ENCODE data around the gene TNKS2. TPM values are rescaled to one million over a fixed set of nuclear protein-coding genes. Genes with fewer than 3 reads are reported as not detected.

TNKS2 gene
- total and polyA plus RNA-seq, 2 of the 13 experiments (the other 11 are each of a cell fraction or from before 2014, with no cell fraction given) = 15.2 to 19.4 TPM

- TF ChIP-seq HMGXB4 (CRISPR knock-in tag; IDR thresholded peaks at IDR 0.05; ENCODE audit: borderline replicate concordance in 1 of 2, low read depth in 1 of 2) = peak; percentile 56 to 60; a peak in 3 of 4 replicates
- TF ChIP-seq HHEX (CRISPR knock-in tag; IDR thresholded peaks at IDR 0.05) = no peak
- TF ChIP-seq ZBTB21 (CRISPR knock-in tag; IDR thresholded peaks at IDR 0.05) = no peak; the same call in 1 of the 2 replicates
- peak; percentile 66; the same call in 1 of the 2 replicates for TF ChIP-seq ZNF501 (CRISPR knock-in tag; IDR thresholded peaks at IDR 0.05)
- no peak for TF ChIP-seq HES4 (CRISPR knock-in tag; IDR thresholded peaks at IDR 0.05; ENCODE audit: borderline replicate concordance)
- TF ChIP-seq ZNF615 (CRISPR knock-in tag; IDR thresholded peaks at IDR 0.05; ENCODE audit: borderline replicate concordance) = no peak
- TF ChIP-seq NFAT5 (CRISPR knock-in tag; IDR thresholded peaks at IDR 0.05) = no peak
- no peak for TF ChIP-seq MLLT10 (CRISPR knock-in tag; IDR thresholded peaks at IDR 0.05)
- TF ChIP-seq RBM39 (IDR thresholded peaks at IDR 0.05; ENCODE audit: low read depth, low read length, poor library complexity, severe bottlenecking) = peak; percentile 45
- no peak for TF ChIP-seq NFYB (CRISPR knock-in tag; IDR thresholded peaks at IDR 0.05)
- TF ChIP-seq PCBP1 (IDR thresholded peaks at IDR 0.05; ENCODE audit: borderline replicate concordance, low read depth, low read length) = no peak
- TF ChIP-seq ZBTB49 (CRISPR knock-in tag; IDR thresholded peaks at IDR 0.05; ENCODE audit: borderline replicate concordance) = no peak
- TF ChIP-seq EHMT2 (IDR thresholded peaks at IDR 0.05; ENCODE audit: borderline replicate concordance, low read depth, low read length) = no peak
- TF ChIP-seq ZNF343 (CRISPR knock-in tag; IDR thresholded peaks at IDR 0.05) = no peak
- TF ChIP-seq ETV5 (CRISPR knock-in tag; IDR thresholded peaks at IDR 0.05; ENCODE audit: borderline replicate concordance) = peak; percentile 74
- TF ChIP-seq ATF2 (CRISPR knock-in tag; IDR thresholded peaks at IDR 0.05) = peak; percentile 39; the same call in 1 of the 2 replicates
Observed at GRCh38 chr10:91797874-91798648, at the start of gene TNKS2 (continued).
